GM21619 (cell line): Measurements from ENCODE around the gene CTNNA3.

Experiments
- ATAC-seq: cut with Tn5 transposase; IDR thresholded peaks from one replicate; pipeline ENCODE4 v1.9.1; 2021; ENCODE audit not compliant: unreplicated experiment

Gene CTNNA3

DNA sequence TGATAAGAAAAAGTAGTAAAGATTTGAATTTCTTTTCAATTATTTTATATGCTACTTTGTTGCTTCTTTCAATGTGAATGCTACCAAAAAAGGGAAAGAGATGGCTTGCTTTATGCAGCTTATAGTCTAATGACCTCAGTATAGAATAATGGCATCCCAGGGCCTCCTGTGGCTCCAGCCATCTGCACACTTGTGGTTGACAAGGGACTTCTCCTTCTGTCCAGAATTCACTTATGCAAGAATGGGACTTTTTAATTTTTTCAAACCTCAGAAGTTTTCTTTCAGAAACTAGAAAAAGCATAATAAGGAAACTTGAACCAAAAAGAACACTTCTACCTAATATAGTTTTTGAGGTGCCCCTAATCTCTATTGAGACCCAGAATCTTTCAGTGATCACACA, 310.9 kb downstream of the CTNNA3 start:
- ATAC-seq: no peak

DNA sequence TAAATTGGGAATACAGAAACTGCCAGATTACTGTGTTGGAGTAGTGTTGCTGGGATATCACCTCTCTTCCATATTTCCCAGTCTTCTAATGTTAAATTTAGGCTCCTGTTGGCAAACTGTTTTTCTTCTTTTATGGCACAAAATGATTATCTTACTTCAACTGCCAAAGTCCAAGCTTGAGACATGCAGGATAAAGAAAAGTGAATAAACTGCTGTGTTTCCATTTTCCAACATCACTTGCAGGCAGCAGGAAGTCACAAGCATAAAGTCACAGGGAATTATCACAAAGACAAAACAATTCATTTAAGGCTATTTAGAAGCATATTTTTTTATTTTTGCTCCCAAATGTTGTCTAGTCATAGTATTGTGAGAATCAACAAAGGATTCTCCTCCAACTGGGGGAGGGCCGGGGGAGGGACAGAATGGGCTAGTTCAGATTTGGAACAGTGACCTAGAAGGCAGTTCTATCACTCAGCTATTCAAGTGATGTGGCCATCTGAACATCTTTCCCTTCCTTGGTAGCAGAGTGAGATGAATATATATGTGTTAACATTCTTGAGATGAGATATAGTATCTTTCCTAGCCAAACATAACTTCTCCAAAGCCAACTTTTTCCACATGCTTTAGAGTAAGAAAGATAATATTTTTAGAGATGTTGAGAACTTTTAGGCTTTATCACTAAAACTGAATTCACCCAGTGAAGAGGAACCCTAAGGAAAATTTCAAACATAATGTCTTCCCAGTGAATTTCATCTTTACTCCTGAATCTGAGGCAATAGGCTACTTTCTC, 364.7 kb downstream of the CTNNA3 start:
- no peak for ATAC-seq

DNA sequence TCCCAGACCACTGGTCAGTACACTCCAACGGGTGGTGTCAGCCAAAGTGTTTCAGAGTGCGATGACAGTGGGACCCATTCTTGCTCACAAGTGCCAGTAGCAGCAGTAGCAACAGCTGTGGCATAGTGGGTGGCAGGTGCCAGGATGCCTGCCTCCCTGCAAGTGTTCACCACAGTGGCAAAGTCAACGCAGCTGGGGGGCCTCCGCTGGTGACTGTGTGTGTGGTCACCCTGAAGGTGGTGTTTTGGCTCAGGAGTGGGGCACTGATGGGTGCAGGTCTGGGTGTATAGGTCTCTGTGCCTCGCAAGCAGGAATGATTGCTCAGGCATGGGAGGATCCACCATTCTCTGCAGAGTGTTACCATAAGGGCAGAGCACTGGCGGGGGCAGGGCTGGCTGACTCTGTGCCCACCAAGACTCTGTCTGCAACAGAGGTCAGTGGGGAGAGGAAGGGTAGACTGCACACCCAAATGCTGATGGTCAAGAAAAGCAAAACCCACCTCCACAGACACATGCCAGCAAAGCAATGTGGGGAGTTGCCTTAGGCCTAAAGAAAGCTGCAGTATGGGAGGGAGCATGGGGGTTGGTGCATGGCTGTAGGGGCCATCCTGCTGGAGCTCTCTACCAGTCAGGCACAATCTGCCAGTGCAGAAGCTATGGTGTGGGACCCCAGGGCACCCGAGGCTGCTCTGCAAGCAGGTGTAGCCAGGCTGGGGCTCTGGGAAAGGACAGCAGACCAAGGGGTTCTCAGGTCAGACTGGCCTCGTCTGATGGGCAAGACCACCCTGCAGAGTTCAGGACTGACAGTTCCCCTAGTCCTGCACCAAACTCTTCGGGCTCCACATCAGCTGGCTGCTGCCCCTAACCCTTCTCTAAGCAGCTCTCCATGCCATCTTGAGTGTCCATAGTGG, 368.1 kb downstream of the CTNNA3 start:
- ATAC-seq: no peak

DNA sequence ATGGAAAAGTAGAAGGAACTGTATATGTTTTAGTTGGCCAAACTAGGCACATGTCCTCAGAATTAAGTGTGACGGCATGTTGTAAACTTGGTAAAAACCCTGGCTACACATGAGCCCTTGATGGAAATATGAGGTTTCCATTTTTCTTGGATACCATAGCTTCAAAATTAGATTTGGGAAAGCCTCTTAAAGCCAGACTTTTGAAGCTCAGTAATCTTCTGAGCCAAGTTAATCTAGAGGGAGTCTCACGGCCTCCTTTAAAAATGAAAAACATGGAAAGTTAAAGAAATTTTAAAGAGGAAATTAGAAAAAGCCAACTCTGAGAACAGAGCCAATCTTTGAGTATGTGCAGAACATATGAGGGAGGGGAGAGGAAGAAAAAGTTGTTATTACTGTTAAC, 376.0 kb downstream of the CTNNA3 start:
- ATAC-seq: no peak

DNA sequence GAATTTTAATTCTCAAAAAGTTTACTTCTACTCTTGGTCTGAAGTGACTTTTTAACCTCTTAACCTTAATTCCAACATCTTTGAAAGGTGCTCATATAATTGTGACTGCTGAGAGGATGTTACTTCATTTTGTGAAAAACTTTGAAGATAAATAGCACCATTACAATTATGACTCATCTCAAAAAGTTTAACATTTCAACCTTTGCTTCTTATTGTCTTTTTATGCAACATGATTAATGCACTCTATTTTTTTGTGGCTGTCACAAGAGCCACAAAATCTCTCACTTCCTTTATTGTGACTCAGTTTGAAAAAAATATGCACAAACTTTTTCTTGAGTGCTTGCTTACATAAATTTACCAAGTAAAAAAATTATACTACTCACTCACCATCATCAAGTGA, 387.1 kb downstream of the CTNNA3 start:
- ATAC-seq: no peak

DNA sequence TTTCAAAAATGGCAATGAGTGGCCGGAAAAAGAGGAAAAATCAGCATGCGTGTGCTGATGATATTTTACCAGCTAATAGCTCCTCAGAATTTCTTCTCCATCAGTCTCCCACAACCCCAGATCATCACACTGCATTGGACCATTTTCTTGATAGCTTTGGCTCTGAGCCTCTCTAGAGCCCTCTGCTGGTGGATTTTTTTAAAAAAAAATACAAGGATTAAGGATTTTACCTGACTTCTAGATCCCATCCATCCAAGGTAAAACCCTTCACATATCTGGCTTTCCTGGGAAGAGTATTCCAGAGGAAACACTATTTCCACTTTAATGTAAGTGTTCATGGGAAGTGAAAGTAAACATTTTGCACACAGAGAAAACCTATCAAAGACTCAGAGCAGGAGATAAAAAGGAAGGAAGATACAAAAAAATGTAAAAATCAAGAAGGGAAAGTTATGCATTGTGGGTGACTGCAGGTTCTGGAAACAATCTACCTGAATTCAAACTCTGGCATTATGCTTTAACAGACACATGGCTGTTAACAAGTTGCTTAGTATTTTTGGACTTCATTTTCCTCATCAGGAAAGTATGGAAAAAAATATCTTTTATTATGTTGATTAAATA, 389.3 kb downstream of the CTNNA3 start:
- no peak for ATAC-seq

DNA sequence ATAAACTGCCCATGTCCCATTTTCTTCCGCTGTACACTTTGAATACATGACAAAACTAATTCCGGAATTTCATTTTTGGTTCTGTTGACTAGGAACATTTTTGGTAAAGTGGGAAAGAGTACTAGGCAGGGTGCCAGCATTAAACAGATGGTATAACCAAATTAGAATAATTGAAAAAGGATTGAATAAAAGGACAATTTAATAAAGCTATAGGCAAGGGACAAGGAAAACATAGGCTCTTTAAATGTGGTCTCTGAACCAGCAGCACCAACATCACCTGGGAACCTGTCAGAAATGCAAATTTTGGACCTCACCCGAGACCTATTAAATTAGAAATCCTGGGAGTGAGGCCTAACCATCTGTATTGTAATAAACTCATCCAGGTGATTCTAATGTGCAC, 393.3 kb downstream of the CTNNA3 start:
- ATAC-seq: no peak

DNA sequence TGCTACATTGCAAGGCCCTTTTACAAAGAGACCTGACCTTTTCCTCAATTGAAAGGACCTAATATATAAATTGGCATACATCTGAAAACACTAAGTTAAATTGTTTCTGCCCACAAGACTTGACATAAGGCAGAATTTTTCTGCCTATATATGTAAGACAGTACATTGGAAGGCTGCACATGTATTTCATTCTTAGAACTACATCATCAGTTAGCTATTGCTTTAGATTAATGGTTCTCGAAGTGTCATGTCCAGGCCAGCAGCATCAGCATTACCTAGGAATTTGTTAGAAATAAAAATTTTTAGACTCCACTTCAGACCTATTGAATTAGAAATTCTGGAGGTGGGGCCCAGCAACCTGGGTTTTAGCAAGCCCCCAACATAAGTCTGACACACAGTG, 396.2 kb downstream of the CTNNA3 start:
- no peak for ATAC-seq

DNA sequence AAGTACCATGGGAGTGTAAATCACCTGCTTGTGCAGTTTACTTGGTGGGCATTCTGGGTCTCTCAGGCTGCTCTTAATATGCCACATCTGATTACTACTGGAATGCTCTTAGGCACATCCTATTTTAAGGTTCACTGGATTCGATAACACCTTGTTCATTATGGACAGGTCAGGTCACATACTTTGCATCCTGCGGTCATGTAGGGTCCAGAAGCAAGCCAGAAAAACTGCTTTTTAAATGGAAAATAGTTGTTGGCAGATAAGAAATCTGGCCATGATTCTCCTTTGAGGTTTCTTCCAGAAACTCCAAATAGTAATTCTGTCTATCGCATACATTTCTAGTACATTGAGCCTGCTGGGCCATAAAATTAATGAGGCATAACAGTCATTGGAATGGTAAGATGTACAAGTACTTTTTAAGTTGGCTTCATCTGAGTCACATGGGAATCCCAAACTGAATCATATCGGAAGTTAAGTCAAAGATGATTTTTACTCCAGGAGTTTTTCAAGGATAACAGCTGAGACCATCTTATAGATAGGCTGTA, 398.3 kb downstream of the CTNNA3 start:
- ATAC-seq: no peak

DNA sequence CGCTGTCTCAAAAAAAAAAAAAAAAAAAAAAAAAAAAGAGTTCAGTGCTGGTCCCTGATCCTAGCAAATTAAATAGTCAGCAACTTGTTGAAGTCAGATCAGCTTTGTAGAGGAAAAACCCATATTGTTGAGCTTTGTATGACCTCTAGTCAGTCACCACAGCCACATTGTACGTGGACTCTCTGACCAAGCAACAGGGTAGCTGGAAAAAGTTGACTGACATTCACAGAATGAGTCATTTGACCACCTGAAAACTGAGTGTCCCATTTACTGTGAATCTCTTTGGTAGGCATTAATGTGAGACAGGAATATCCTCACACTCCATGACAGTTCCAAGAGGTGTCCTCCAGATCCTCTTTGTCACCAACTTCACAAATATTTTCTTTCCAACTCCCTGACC, 399.1 kb downstream of the CTNNA3 start:
- no peak for ATAC-seq

DNA sequence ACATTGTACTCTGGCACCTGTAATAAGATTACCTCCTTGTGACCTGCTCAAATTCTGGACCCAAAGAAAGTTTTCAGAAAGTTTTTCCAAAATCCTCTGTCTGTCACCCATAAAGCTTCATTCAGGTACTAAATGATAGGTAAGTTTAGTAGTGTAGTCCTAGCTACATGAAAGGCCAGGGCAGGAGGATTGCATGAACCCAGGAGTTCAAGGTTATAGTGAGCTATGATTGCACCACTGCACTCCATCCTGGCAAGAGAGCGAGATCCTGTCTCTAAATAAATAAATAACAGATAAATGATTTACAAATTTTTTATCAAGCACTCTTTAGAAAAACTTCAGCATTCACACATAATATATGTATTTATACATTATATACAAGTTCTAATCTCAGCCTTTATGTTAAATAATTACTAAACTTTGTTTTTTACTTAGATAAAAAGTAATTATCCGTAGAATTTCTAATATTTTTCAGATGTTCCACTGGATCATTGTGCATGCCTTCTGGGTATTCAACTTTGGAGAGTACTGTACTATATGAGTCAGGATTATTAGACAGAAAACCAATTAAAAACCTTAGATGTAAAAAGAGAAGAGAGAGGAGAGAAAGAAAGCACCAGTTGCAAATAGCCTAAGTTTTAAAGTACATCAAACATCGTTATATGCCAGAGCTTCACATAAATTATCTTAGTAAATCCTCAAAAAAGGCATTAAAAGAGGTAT, 407.1 kb downstream of the CTNNA3 start:
- ATAC-seq: no peak

DNA sequence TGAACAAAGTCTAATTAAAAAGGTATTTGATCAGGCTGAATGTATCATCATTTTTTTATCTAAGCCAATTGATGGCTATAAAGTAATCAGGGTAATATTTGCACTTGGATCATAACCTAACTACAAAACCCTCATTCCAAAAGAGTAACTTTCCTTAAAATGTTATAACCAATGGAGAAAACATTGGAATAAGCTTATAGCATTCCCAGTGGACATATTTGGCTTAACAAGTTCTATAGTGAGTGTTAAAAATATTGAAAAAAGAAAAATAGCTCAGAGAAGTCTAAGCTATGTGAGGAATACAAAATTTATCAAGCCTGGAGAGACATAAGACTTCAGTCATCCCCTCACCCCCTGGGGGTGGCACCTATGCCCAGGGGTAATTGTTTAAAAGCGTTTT, 411.4 kb downstream of the CTNNA3 start:
- ATAC-seq: no peak

DNA sequence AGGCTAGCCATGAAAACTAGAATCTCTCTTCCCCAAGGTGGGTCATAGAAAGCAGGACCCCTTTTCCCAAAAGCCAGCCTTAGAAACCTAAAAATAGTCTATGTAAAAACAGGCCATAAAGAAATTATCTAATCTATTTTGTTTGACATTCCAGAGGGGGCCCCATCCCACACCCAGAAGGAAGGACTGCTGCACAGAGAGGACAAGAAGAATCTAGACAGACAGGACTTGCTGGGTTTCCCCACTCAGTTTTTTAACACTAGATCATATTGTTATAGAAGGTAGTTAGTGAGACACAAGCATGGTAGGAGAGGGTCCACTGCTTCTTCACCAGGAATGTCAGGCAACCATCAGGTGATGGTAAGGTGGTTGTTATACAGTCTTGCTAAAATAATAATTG, 413.1 kb downstream of the CTNNA3 start:
- ATAC-seq: no peak

DNA sequence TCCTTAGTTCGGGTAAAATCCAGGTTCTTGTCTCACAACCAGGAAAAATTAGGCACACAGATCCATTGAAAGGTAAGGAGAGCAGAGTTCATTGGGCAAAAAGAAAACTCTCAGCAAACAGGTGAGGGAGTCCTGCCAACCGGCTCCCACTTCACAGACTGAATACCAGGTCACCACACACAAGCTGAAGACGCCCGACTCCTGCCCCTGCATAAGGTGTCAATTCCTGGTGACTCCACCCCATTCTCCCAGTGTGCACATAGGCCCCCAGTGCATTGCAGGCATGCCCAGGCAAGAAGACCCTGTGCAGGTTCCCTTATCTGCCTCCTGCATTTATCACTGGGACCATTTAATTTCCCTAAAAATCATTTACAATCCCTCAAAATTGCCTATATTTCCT, 415.6 kb downstream of the CTNNA3 start:
- ATAC-seq: no peak

DNA sequence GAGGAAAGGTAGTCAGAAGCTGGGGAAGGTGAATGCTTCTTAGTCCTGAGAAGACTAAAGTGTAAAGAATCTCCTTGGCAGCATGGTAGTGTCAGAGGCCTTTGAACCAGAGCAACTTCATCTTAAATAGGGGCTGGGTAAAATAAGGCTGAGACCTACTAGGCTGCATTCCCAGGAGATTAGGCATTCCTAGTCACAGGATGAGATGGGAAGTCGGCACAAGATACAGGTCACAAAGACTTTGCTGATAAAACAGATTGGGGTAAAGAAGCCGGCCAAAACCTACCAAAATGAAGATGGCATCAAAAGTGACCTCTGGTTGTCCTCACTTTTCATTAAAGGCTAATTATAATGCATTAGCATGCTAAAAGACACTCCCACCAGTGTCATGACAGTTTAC, 418.6 kb downstream of the CTNNA3 start:
- no peak for ATAC-seq

DNA sequence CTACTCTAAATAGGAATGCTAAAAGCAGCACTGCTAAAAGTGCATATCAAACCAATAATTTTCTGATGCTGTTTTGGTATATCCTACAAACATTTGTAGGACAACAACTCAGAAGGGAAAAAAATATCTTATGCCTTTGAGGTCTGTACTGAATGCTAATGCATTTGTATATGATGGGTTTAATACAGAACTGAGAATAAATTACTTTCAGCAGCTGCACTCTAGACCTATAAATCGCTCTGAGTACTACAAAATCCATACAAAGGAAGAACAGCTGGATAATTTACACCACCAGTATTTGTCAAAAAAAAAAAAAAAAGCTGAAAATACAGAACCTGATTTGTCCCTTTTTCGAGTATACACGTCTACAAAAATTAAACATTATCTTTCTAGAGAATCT, 426.2 kb downstream of the CTNNA3 start:
- no peak for ATAC-seq

DNA sequence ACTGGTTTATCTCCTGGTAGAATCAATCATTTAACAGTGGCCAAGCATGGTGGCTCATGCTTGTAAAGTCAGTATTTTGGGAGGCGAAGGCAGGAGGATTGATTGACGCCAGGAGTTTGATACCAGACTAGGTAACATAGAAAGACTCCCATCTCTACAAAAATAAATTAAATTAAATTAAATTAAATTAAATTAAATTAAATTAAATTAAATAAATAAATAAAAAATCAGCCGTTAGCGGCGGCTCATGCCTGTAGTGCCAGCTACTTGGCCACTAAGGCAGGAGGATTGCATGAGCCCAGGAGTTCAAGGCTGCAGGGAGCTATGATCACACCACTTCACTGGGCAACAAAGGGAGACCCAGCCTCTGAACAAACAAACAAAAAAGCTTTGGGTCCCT, 427.8 kb downstream of the CTNNA3 start:
- no peak for ATAC-seq

DNA sequence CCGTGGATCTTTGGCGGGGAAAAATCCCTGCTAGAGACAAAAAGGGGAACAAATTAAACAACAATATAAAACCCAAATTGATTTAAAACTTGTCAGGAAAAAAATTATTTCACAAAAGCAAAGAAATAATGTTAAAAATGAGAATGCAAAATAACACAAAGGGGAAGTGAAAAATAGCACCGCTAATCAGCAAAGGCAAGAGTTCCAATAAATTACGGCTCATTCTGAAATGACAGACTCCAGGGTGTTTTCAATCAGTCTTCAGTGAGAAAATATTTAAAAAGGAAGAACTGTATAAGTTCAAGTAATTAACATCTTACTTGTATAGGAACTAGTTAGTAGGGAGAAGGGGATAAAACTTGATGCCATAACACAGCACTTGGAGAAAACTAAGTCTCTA, 433.3 kb downstream of the CTNNA3 start:
- ATAC-seq: no peak

DNA sequence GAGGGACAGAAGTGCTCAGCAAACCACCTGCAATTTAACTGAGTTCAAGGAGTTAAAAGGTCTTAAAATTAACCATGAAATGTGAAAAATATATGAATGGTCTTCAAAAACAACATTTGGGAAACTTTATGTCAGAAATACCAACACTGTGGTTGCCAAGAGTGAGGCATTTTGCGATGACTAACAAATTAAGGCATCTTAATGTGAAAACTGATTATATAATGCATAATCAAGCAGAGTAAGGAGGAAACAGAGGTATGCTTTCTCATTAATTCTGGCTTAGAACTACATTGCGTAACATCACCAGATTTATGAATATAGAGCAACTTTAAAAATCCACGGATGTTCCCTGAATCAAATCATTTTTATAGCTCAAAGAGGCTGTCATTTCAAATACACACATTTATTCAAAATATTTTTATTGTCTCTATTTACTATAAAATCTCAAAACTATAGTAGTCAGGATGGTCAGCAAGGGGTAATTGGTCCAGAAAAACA, 434.6 kb downstream of the CTNNA3 start:
- ATAC-seq: no peak

DNA sequence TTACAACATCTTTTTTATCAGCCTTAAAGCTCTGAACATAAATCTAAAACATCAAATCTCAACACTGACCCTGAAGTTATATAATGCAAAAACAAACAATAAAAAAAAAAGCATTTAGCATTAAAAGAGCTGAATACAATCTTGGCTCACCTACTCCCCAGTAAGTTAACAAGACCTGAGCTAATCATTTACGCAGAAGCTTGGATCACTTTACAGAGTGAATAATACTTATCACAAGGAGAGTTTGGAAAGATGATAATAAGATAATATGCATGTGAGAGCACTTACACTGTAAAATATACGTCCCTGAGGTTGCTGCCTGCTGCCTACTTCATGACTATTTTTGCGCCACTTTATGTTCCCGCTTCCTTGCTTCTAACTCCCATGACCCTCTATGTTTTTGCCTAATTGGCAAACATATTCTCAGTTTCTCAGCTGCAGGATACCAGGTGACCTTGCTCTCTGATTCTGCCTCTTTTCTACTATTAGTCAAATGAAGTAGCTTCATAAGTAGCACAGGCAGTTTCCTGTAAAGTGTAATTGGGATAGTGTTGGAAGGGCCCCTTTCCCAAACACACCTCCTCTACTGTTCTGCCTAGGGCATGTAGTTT, 436.6 kb downstream of the CTNNA3 start:
- ATAC-seq: no peak
